Gastroesophageal sphincter (tissue), 3 donors: ENCODE data around the gene HTR1B.

ENCODE experiments used
- EP300 ChIP-seq: sonication (generic); formaldehyde crosslinking; IDR thresholded peaks from one replicate; pipeline ENCODE4 v1.6.1; 2017; ENCODE audit warnings: antibody characterized with exemption, mild to moderate bottlenecking
- POLR2A ChIP-seq, 2 donors: fragments of 450-650 bp; IDR thresholded peaks; one replicate each; pipeline ENCODE4 v1.6.1; 2017; ENCODE audit warnings: antibody characterized with exemption in 2 of 2, mild to moderate bottlenecking in 2 of 2, moderate library complexity in 1 of 2
- POLR2AphosphoS5 ChIP-seq: sonication (generic); formaldehyde crosslinking; IDR thresholded peaks from one replicate; pipeline ENCODE4 v1.6.1; 2017; ENCODE audit warnings: antibody characterized with exemption
- TF ChIP-seq, protein P1 (sequence below), 4 experiments: fragments of 200-600 bp in 2 of 4; fragments of 450-650 bp in 2 of 4; sonication (generic) in 1 of 4; IDR thresholded peaks; one replicate each; pipeline ENCODE4 v1.5.1; 2017 to 2019; ENCODE audit warnings: antibody characterized with exemption in 4 of 4, mild to moderate bottlenecking in 2 of 4, moderate library complexity in 2 of 4

- TF ChIP-seq POLR2AphosphoS5 (no peak), POLR2A (IDR thresholded peaks at IDR 0.05) (no peak), EP300 (no peak)
- TF ChIP-seq, protein P1, sequence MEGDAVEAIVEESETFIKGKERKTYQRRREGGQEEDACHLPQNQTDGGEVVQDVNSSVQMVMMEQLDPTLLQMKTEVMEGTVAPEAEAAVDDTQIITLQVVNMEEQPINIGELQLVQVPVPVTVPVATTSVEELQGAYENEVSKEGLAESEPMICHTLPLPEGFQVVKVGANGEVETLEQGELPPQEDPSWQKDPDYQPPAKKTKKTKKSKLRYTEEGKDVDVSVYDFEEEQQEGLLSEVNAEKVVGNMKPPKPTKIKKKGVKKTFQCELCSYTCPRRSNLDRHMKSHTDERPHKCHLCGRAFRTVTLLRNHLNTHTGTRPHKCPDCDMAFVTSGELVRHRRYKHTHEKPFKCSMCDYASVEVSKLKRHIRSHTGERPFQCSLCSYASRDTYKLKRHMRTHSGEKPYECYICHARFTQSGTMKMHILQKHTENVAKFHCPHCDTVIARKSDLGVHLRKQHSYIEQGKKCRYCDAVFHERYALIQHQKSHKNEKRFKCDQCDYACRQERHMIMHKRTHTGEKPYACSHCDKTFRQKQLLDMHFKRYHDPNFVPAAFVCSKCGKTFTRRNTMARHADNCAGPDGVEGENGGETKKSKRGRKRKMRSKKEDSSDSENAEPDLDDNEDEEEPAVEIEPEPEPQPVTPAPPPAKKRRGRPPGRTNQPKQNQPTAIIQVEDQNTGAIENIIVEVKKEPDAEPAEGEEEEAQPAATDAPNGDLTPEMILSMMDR (IDR thresholded peaks at IDR 0.05): no peak
These were observed 17.0 kb downstream of the HTR1B start for GRCh38 chr6:77446249-77446648.
